BLaER1 treated with 17β-estradiol and CSF1 and Interleukin-3, amounts not matched to agents 10 nM and 100 nM (cell line): Measurements from ENCODE around the gene HTT-AS.

ENCODE experiments used
- H3K27ac ChIP-seq, 11 experiments: shearing (Covaris generic); formaldehyde crosslinking; 2 replicates each; pipeline ENCODE4 v1.8.1; 2022
- H3K27me3 ChIP-seq, 11 experiments: shearing (Covaris generic); formaldehyde crosslinking; 2 replicates each; pipeline ENCODE4 v1.8.1; 2022
- H3K36me3 ChIP-seq, 11 experiments: shearing (Covaris generic); formaldehyde crosslinking; 2 replicates each; pipeline ENCODE4 v1.8.1; 2022
- H3K4me1 ChIP-seq, 10 experiments: shearing (Covaris generic); formaldehyde crosslinking; 2 replicates each; pipeline ENCODE4 v1.8.1; 2022
- H3K4me2 ChIP-seq, 11 experiments: shearing (Covaris generic); formaldehyde crosslinking; 2 replicates each; pipeline ENCODE4 v1.8.1; 2022
- H3K4me3 ChIP-seq, 10 experiments: shearing (Covaris generic); formaldehyde crosslinking; 2 replicates each; pipeline ENCODE4 v1.8.1; 2022
- H3K9ac ChIP-seq, 11 experiments: shearing (Covaris generic); formaldehyde crosslinking; 2 replicates each; pipeline ENCODE4 v1.8.1; 2022
- H3K9me3 ChIP-seq, 11 experiments: shearing (Covaris generic); formaldehyde crosslinking; replicated peaks in 1 of 11; 2 replicates each; pipeline ENCODE4 v1.8.1; 2022
- H4K20me1 ChIP-seq, 11 experiments: shearing (Covaris generic); formaldehyde crosslinking; 2 replicates each; pipeline ENCODE4 v1.8.1; 2022
- Cebpa-rat ChIP-seq, 11 experiments: shearing (Covaris generic); IDR thresholded peaks; 2 replicates each; pipeline ENCODE4 v1.8.1; 2022

The HTT-AS gene

DNA sequence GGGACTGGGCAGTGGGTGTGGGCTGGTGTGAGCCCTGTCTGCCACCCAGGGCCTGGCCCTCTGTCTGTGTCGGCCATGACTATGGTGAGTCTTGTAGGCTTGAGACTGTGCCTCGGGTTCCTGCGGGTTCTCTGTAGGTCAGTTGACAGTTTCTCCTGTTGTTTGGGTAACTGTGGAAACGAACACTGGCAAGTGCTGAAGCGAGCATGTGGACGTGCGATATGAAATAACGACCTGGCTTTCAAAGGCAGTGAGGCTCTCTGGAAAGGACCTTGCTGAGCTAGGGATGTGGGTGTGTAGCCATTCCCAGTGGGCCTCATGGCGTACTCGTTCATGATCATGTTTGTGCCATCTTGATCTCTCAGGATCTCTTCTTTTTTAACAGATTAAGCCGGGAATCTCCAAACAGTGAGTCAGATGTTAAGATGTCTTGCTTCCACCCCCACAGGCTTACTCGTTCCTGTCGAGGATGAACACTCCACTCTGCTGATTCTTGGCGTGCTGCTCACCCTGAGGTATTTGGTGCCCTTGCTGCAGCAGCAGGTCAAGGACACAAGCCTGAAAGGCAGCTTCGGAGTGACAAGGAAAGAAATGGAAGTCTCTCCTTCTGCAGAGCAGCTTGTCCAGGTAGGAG lies 41.4 kb upstream of the HTT-AS start:
- Histone ChIP-seq H3K36me3 (peaks cover 96 to 100% (median 100%) of the 10 kb centered on the region in 11 experiments), H3K27ac (no peak overlapping the region), H3K4me2 (no peak overlapping the region), H3K27me3 (no peaks in the 10 kb centered on the region), H3K9ac (no peak overlapping the region), H4K20me1 (peaks cover 0 to 71% (median 24%) of the 10 kb centered on the region in 11 experiments; a peak in 13 of 22 replicates), H3K4me3 (no peak overlapping the region), H3K9me3 (no peaks in the 10 kb centered on the region), H3K4me1 (peaks cover 0 to 14% (median 0%) of the 10 kb centered on the region in 10 experiments; a peak in 4 of 20 replicates)
- no peak for TF ChIP-seq Cebpa-rat (IDR thresholded peaks at IDR 0.05)

DNA sequence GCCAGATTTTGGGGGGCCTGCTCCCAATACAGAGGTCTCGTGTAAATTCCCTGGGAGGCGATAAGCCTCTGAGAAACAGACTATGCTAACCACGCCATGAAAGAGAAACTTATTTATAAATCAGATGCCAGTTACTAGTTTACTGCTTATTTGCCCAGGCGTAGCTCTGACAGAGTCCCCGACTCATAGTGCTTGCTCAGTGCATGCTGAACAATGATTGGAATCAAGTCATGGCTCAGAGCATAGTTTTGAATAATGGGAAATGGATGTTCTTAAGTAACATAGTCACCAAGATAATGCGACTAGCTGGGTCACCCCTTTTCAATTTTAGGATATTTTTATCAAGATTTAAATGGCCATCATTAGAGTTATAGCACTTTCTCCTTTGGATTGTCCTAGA lies 40.0 kb upstream of the HTT-AS start:
- peaks cover 0 to 15% (median 0%) of the 10 kb centered on the region in 10 experiments; a peak in 5 of 20 replicates for H3K4me1 ChIP-seq
- TF ChIP-seq Cebpa-rat (IDR thresholded peaks at IDR 0.05) = no peak
- H4K20me1 ChIP-seq = peaks cover 0 to 70% (median 34%) of the 10 kb centered on the region in 11 experiments; a peak in 14 of 22 replicates
- no peak overlapping the region for H3K4me3 ChIP-seq
- no peak overlapping the region for H3K27ac ChIP-seq
- H3K4me2 ChIP-seq = no peak overlapping the region
- H3K36me3 ChIP-seq = peaks cover 97 to 100% (median 100%) of the 10 kb centered on the region in 11 experiments
- H3K9ac ChIP-seq = no peak overlapping the region
- no peaks in the 10 kb centered on the region for H3K27me3 ChIP-seq
- no peaks in the 10 kb centered on the region for H3K9me3 ChIP-seq

DNA sequence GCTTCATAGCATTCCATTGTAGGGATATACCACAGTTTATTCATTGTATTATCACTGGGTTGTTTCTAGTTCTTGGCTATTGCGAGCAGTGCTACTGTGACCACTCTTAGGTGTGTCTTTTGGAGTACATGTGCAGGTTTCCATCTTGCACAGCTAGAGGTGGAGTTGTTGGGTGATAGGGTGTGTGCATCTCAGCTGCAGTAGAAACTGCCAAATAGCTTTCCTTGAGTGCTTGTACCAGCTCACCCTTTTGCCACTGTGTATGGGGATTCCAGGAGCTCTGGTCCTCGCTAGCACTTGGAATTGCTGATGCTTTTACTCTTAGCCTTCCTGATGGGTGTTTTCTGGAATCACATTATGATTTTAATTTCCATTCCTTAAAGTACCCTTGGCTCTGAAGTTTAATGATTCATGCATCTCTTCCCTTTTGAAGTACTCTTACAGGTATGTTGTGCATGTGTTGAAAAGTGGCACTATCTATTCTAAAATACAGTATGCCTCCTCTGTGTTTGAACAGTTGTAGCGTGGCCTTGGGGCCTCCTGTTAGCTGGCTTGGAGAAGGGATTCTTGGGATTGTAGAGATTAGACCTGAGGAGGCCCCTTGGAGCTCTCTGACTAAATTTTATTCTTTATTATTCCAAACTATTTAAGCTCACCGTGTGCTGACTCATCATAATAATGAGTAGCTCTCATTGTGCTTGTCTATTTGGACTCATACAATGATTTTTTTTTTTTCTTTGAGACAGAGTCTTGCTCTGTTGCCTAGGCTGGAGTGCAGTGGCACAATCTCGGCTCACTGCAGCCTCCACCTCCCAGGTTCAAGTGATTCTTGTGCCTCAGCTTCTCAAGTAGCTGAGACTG lies 38.5 kb upstream of the HTT-AS start:
- Histone ChIP-seq H3K27ac (no peak overlapping the region), H3K9ac (no peak overlapping the region), H3K9me3 (no peaks in the 10 kb centered on the region), H3K4me1 (peaks cover 0 to 24% (median 0%) of the 10 kb centered on the region in 10 experiments; a peak in 6 of 20 replicates), H3K27me3 (no peaks in the 10 kb centered on the region), H3K36me3 (peaks cover 97 to 100% (median 100%) of the 10 kb centered on the region in 11 experiments), H3K4me3 (no peak overlapping the region), H4K20me1 (peaks cover 0 to 71% (median 33%) of the 10 kb centered on the region in 11 experiments; a peak in 14 of 22 replicates), H3K4me2 (no peak overlapping the region)
- TF ChIP-seq Cebpa-rat (IDR thresholded peaks at IDR 0.05) = no peak

DNA sequence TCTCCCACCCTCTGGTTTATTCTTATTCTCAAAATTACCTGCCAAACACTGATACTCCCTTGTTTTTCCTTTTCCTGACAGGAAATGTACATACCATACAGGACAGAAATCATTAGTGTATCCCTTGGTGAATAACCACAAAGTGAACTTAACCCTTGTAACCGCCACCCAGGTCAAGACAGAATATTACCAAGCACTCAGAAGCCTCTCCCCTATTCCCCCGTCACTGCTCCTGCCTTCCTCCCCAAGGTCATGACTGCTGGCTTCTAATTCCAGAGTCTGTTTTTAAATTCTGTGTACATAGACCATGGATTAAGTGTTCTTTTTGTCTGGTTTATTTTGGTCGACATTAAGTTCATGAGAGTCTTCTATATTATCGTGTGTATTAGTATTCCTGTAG lies 37.9 kb upstream of the HTT-AS start:
- no peak for TF ChIP-seq Cebpa-rat (IDR thresholded peaks at IDR 0.05)
- H3K36me3 ChIP-seq = peaks cover 98 to 100% (median 100%) of the 10 kb centered on the region in 11 experiments
- no peak overlapping the region for H3K27ac ChIP-seq
- no peak overlapping the region for H3K9ac ChIP-seq
- peaks cover 0 to 72% (median 36%) of the 10 kb centered on the region in 11 experiments; a peak in 16 of 22 replicates for H4K20me1 ChIP-seq
- no peak overlapping the region for H3K4me3 ChIP-seq
- no peaks in the 10 kb centered on the region for H3K27me3 ChIP-seq
- peaks cover 0 to 26% (median under 1%) of the 10 kb centered on the region in 10 experiments; a peak in 8 of 20 replicates for H3K4me1 ChIP-seq
- H3K4me2 ChIP-seq = no peak overlapping the region
- no peaks in the 10 kb centered on the region for H3K9me3 ChIP-seq

DNA sequence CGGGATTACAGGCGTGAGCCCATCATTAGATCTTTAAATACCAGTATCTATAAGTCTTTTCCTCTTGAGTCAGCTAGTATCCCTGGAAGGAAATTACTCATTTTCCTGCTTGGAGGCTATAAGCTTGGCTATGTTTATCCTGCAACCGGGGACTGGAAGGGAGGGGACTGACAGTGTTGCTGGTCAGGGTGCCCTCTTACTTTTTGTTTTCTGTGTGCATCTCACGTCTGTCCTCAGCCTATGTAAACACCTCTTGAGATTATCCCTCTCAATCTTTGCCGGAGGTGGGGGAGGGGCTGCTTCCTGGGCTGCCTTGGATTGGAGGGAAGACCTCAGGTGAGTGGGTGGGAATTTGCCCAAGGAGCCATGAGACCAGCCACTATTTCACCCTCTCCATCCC lies 37.1 kb upstream of the HTT-AS start:
- TF ChIP-seq Cebpa-rat (IDR thresholded peaks at IDR 0.05) = no peak
- peaks cover 94 to 96% (median 96%) of the 10 kb centered on the region in 11 experiments for H3K36me3 ChIP-seq
- peaks cover 0 to 32% (median 4%) of the 10 kb centered on the region in 10 experiments; a peak in 13 of 20 replicates for H3K4me1 ChIP-seq

DNA sequence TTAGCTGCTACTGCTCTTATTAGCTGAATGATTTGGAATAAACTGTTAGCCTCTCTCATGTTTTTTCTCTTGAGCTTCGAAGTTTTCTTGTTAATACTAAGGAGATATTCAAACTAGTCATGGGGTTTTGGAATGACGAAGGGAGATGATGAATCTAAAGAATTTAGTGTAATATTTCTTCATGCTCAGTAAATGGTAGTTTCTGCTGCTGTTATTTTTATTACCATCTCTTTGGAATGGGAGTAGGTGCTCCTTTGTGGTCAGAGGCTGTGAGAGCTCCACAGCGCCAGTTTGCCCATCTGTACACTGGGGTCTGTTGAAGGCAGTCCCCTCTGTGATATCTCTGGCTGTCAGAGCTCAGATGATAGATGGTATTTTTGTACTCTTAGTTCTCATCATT lies 33.9 kb upstream of the HTT-AS start:
- H3K4me1 ChIP-seq = peaks cover 0 to 39% (median 11%) of the 10 kb centered on the region in 10 experiments; a peak in 13 of 20 replicates
- TF ChIP-seq Cebpa-rat (IDR thresholded peaks at IDR 0.05) = no peak
- H3K27me3 ChIP-seq = no peaks in the 10 kb centered on the region
- H3K9ac ChIP-seq = no peak overlapping the region
- no peaks in the 10 kb centered on the region for H3K9me3 ChIP-seq
- H3K4me3 ChIP-seq = no peak overlapping the region
- no peak overlapping the region for H3K4me2 ChIP-seq
- H4K20me1 ChIP-seq = peaks cover 19 to 90% (median 58%) of the 10 kb centered on the region in 11 experiments; a peak in 20 of 22 replicates
- H3K36me3 ChIP-seq = peaks cover 86 to 94% (median 91%) of the 10 kb centered on the region in 11 experiments
- H3K27ac ChIP-seq = no peak overlapping the region

More for the DNA sequence above, 37.1 kb upstream of the HTT-AS start:
- Histone ChIP-seq H4K20me1 (peaks cover 5 to 76% (median 40%) of the 10 kb centered on the region in 11 experiments; a peak in 17 of 22 replicates), H3K27ac (no peak overlapping the region), H3K4me2 (peak overlapping the region in 2 of 11 experiments; percentile 15 to 24; a peak in 2 of 22 replicates), H3K27me3 (no peaks in the 10 kb centered on the region), H3K9ac (no peak overlapping the region), H3K9me3 (no peaks in the 10 kb centered on the region), H3K4me3 (no peak overlapping the region)

DNA sequence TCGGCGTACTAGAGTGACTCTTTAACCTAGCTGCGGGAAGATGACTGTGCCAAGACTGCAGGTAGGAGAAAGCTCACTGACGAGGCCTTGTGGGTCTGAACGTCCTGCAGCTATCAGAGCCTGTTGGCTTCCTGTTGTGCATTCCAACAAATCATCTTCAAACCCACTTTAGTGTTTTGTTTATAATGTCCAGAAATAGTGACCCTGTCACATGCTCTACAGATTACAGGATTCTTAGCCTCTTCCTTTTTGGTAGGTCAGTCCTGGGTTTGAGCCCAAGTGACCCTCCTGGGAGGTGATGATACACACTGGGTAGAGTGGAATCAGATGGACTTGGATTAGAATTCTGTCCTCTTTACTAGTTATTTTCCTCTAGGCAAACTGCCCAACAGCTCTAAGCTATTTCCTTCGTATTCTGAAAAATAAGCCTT lies 33.4 kb upstream of the HTT-AS start:
- H3K4me2 ChIP-seq = no peak overlapping the region
- no peaks in the 10 kb centered on the region for H3K27me3 ChIP-seq
- TF ChIP-seq Cebpa-rat (IDR thresholded peaks at IDR 0.05) = no peak
- peaks cover 21 to 88% (median 60%) of the 10 kb centered on the region in 11 experiments; a peak in 20 of 22 replicates for H4K20me1 ChIP-seq
- no peak overlapping the region for H3K27ac ChIP-seq
- H3K9ac ChIP-seq = no peak overlapping the region
- peaks cover 85 to 93% (median 89%) of the 10 kb centered on the region in 11 experiments for H3K36me3 ChIP-seq
- no peak overlapping the region for H3K4me3 ChIP-seq
- H3K9me3 ChIP-seq = no peaks in the 10 kb centered on the region
- peaks cover 0 to 39% (median 11%) of the 10 kb centered on the region in 10 experiments; a peak in 13 of 20 replicates for H3K4me1 ChIP-seq

DNA sequence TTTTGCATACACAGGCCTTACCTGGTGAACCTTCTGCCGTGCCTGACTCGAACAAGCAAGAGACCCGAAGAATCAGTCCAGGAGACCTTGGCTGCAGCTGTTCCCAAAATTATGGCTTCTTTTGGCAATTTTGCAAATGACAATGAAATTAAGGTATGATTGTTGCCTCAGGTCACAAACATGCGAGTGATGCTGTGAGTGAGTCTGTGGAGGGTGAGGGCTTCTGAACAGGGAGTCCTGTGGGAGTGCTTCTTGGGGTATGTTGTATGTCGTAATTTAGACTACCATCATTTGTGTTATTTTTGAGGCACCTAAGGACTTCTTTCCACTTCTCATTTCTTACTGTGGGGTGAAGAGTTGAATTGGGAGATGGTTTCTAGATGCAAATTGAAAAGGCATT lies 32.9 kb upstream of the HTT-AS start:
- no peaks in the 10 kb centered on the region for H3K9me3 ChIP-seq
- peaks cover 26 to 88% (median 62%) of the 10 kb centered on the region in 11 experiments; a peak in 20 of 22 replicates for H4K20me1 ChIP-seq
- peaks cover 85 to 93% (median 88%) of the 10 kb centered on the region in 11 experiments for H3K36me3 ChIP-seq
- H3K4me2 ChIP-seq = peak overlapping the region in 2 of 11 experiments; percentile 44 to 45; a peak in 4 of 22 replicates
- peaks cover 0 to 39% (median 11%) of the 10 kb centered on the region in 10 experiments; a peak in 13 of 20 replicates for H3K4me1 ChIP-seq
- no peak for TF ChIP-seq Cebpa-rat (IDR thresholded peaks at IDR 0.05)
- H3K9ac ChIP-seq = no peak overlapping the region
- no peak overlapping the region for H3K4me3 ChIP-seq
- peak overlapping the region in 1 of 11 experiments; percentile 29; a peak in 2 of 22 replicates for H3K27ac ChIP-seq
- no peaks in the 10 kb centered on the region for H3K27me3 ChIP-seq
